Activated CD4-positive, alpha-beta T cell treated with anti-CD3 and anti-CD28 coated beads, Interleukin-2, Interleukin-4, amounts not matched to agents 100 ng/mL and 50 ng/mL, durations not matched to agents 16 hours and 8 hours (primary cell): ENCODE data around the gene TNFAIP3.
"Not testable (repeated sequence)": the region's sequence is repeated elsewhere in the genome, so short reads cannot be mapped to it uniquely, and the experiment has no call there.

Source experiments
- DNase-seq: peaks from one replicate; pipeline ENCODE4 v3.0.0-alpha.2; 2020; ENCODE audit warnings: low spot score

The TNFAIP3 gene

GRCh38 chr6:137878486-137879285 lies 11.6 kb downstream of the TNFAIP3 start:
- DNase-seq: no peak

- DNase-seq: no peak
These were observed 12.2 kb downstream of the TNFAIP3 start for GRCh38 chr6:137879299-137879698.

GRCh38 chr6:137879885-137880745 lies 13.1 kb downstream of the TNFAIP3 start:
- DNase-seq: no peak

DNA sequence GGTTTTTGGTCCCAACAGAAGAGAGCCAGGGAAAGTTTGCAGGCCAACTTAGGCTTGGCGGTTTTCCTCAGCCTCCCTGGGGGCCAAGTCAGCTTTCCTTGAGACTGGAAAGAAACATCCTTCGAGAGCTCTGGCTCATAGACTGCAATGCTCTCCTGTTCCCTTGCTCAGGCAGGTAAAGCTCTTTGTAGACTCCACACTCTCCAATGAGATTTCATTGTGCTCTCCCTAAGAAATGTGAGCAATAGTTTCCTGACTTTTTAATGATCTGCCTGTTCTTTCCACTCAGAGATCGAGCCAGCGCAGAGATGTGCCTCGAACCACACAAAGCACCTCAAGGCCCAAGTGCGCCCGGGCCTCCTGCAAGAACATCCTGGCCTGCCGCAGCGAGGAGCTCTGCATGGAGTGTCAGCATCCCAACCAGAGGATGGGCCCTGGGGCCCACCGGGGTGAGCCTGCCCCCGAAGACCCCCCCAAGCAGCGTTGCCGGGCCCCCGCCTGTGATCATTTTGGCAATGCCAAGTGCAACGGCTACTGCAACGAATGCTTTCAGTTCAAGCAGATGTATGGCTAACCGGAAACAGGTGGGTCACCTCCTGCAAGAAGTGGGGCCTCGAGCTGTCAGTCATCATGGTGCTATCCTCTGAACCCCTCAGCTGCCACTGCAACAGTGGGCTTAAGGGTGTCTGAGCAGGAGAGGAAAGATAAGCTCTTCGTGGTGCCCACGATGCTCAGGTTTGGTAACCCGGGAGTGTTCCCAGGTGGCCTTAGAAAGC lies 13.9 kb downstream of the TNFAIP3 start:
- DNase-seq: no peak

DNA sequence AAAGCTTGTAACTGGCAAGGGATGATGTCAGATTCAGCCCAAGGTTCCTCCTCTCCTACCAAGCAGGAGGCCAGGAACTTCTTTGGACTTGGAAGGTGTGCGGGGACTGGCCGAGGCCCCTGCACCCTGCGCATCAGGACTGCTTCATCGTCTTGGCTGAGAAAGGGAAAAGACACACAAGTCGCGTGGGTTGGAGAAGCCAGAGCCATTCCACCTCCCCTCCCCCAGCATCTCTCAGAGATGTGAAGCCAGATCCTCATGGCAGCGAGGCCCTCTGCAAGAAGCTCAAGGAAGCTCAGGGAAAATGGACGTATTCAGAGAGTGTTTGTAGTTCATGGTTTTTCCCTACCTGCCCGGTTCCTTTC lies 14.4 kb downstream of the TNFAIP3 start:
- no peak for DNase-seq

DNA sequence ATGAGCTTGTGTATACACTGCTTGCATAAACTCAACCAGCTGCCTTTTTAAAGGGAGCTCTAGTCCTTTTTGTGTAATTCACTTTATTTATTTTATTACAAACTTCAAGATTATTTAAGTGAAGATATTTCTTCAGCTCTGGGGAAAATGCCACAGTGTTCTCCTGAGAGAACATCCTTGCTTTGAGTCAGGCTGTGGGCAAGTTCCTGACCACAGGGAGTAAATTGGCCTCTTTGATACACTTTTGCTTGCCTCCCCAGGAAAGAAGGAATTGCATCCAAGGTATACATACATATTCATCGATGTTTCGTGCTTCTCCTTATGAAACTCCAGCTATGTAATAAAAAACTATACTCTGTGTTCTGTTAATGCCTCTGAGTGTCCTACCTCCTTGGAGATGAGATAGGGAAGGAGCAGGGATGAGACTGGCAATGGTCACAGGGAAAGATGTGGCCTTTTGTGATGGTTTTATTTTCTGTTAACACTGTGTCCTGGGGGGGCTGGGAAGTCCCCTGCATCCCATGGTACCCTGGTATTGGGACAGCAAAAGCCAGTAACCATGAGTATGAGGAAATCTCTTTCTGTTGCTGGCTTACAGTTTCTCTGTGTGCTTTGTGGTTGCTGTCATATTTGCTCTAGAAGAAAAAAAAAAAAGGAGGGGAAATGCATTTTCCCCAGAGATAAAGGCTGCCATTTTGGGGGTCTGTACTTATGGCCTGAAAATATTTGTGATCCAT lies 15.3 kb downstream of the TNFAIP3 start:
- no peak for DNase-seq

DNA sequence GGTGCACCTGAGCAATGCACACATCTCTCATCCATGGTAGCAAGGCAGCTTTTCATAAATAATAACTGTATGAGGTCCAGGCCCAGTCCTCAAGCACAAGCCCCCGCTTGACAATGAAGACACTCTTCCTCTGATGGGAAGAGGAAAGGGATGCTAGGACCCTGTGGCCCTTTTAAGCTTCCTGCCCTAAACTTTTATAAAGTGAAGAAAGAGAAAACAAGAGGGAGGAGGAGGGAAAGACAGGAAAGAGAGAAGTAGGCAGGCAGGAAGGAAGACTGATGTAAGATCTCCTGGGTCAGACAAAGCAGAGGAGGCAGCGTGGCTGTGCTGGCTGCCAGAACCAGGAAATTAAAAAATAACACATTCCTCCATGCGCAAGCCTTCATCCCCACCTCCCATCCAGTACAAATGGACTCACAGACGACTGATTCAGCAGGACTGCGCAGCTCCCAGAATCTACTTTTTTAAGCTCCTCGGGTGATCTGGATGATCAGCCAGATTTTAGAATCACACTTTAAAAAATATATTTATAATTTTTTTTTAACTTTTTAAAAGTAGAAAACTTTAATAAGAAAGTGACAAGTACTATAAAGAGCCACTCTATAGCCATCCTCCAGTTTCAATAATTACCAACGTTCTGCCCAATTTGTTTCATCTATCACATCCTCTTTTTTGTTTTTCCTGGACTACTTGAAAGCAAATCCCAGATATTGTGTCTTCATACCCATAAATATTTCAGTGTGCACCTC lies 16.5 kb downstream of the TNFAIP3 start:
- DNase-seq: no peak

DNA sequence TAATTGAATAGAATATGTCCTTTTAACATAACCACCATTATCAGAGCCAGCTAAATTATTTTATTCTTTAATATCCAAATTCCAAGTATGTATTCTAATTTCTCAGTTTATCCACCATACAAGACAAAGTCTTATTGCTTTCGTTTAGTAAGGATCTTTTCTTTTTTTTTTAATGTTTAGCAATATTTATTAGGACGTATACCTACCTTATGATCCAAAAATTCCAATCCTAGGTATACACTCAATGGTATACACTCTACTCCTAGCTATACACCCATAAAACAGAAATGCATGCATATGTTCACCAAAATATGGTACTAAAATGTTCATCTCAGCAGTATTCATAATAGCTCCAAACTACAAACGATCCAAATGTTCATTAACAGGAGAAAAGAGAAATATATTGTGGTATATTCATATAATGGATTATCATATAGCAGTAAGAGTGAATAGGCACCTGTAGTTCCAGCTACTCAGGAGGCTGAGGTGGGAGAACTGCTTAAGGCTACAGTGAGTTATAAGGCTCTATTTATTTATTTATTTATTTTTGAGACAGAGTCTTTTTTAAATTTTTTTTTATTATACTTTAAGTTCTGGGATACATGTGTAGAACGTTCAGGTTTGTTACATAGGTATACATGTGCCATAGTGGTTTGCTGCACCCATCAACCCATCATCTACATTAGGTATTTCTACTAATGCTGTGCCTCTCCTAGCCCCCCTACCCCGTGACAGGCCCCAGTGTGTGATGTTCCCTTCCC lies 17.3 kb downstream of the TNFAIP3 start:
- no peak for DNase-seq

DNA sequence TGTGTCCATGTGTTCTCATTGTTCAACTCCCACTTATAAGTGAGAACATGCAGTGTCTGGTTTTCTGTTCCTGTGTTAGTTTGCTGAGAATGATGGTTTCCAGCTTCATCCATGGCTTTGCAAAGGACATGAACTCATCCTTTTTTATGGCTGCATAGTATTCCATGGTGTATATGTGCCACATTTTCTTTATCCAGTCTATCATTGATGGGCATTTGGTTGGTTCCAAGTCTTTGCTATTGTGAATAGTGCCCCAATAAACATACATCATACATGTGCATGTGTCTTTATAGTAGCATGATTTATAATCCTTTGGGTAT lies 17.8 kb downstream of the TNFAIP3 start:
- DNase-seq: not testable (repeated sequence)

- DNase-seq: not testable (repeated sequence)
These were observed 19.2 kb downstream of the TNFAIP3 start for GRCh38 chr6:137886226-137886625.

DNA sequence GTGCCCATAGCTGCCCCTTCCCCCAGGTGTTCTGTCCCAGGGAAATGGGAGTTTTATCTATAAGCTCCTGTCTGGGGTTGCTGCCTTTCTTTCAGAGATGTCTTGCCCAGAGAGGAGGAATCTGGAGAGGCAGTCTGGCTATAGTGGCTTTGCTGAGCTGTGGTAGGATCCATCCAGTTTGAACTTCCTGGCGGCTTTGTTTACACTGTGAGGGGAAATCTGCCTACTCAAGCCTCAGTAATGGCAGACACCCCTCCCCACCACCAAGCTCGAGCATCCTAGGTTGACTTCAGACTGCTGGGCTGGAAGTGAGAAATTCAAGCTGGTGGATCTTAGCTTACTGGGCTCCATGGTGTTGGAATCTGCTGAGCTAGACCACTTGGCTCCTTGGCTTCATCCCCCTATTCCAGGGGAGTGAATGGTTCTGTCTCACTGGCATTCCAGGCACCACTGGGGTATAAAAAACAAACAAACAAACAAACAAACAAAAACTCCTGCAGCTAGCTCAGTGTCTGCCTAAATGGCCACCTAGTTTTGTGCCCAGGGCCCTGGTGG lies 24.0 kb downstream of the TNFAIP3 start:
- DNase-seq: no peak

- no peak for DNase-seq
These were observed 25.2 kb downstream of the TNFAIP3 start for GRCh38 chr6:137892271-137892708.

DNA sequence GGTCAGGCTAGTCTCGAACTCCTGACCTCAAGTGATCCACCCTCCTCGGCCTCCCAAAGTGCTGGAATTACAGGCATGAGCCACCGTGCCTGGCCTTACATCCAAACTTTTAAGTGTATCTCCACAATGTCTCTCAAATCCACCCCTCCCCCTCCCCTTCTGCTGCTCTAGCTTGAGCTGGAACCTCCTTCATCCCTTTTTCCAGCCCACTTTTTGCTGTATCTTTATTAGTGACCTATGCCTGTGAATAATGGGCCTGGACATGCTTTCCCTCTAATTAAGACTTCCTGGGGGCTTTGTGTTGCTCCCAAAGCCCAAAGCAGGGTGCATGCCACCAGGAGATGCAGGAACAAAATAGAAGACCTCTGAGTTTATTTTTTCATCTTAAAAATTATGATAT lies 26.1 kb downstream of the TNFAIP3 start:
- DNase-seq: no peak

DNA sequence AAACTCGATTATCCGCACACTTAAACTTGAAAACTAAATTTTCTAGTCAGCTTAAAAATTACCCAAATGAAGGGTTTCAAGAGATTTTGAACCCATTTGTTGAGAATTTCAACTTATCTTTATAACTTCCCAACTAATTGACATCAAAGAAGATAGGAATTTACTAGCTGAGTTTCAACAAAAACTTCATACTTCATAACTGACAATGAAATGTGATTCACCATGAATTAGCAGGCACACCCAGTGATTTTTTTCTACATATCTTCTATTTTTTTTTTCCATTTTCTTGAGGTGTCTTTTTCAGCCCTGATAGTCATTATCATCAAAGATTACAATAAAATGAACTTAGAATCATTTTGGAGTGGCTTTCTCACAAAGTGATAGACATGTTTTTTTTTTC lies 26.7 kb downstream of the TNFAIP3 start:
- no peak for DNase-seq

DNA sequence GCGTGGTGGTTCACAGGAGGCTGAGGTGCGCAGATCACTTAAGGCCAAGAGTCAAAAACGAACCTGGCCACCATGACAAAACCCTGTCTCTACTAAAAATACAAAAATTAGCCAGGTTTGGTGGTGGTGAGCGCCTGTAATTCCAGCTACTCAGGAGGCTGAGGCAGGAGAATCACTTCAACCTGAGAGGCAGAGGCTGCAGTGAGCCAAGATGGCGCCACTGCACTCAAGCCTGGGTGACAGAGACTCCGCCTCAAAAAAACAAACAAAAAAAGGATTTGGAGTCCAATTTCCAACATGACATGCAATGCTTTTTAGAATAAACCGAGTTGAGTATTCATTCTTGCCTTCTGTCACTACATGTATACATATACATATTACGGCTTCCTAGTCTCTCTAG lies 27.3 kb downstream of the TNFAIP3 start:
- not testable (repeated sequence) for DNase-seq

- DNase-seq: no peak
These were observed 27.8 kb downstream of the TNFAIP3 start for GRCh38 chr6:137894779-137895385.

DNA sequence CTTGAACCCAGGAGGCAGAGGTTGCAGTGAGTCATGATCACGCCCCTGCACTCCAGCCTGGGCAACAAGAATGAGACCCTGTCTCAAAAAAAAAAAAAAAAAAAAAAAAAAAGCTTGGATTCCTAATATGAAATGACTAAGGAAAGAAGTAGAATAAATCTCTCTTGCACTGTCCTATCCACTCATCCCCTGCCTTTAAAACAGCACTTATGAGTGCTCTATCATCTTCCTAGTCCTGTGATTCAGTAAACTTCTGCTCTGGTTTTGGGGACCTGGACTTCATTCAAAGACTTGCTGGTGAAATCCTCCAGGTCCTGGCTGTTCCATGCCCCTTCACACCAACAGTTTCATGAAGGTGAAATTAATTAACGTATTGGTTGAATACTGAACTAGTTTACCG lies 29.6 kb downstream of the TNFAIP3 start:
- DNase-seq: no peak

DNA sequence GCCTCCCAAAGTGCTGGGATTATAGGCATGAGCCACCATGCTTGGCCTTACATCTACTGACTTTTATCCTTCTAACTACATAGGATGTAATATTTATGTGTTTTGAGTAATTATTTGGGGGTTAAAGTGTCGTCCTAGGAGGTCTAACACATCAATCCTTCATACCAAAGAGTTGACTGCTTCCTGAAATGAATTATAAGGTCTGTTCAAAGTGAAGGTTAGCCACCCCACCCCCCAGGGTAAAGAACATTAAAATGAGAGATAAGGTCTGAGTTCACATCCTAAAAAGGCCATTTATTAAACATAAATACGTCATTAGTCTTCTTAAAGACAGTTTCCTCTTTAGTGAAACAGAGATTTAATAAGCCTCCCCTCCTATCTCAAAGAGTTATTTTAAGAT lies 33.8 kb downstream of the TNFAIP3 start:
- DNase-seq: no peak

GRCh38 chr6:137901454-137901853 lies 34.4 kb downstream of the TNFAIP3 start:
- DNase-seq: no peak

- no peak for DNase-seq
These were observed 35.6 kb downstream of the TNFAIP3 start for GRCh38 chr6:137902699-137903098.
